ENCODE data around the gene LRIG3.
"Not testable (repeated sequence)": the region's sequence is repeated elsewhere in the genome, so short reads cannot be mapped to it uniquely, and the experiment has no call there.

DNA sequence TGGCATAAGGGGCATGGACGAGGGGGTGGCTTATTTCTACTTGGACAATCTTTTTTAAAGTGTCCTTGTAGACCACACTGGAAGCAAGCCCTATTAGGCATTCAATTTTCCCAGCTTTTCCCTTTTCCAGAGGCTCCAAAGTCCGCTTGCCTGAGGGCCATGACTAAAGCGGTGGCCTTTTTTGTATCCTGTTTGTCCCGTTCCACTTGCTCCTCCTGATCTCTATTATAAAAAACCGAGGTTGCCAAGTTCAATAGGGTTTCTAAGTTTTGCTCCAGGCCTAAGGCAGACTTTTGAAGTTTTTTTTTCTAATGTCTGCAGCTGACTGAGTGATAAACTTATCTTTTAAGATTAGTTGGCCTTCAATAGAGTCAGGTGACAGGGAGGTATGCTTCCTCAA is 64.7 kb downstream of the LRIG3 start:
- TF ChIP-seq POLR2A, CEBPB (IDR thresholded peaks at IDR 0.05; ENCODE audit: low read depth, low read length): not testable (repeated sequence)
- TF ChIP-seq, protein P1, sequence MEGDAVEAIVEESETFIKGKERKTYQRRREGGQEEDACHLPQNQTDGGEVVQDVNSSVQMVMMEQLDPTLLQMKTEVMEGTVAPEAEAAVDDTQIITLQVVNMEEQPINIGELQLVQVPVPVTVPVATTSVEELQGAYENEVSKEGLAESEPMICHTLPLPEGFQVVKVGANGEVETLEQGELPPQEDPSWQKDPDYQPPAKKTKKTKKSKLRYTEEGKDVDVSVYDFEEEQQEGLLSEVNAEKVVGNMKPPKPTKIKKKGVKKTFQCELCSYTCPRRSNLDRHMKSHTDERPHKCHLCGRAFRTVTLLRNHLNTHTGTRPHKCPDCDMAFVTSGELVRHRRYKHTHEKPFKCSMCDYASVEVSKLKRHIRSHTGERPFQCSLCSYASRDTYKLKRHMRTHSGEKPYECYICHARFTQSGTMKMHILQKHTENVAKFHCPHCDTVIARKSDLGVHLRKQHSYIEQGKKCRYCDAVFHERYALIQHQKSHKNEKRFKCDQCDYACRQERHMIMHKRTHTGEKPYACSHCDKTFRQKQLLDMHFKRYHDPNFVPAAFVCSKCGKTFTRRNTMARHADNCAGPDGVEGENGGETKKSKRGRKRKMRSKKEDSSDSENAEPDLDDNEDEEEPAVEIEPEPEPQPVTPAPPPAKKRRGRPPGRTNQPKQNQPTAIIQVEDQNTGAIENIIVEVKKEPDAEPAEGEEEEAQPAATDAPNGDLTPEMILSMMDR (conservative IDR thresholded peaks at IDR 0.05; ENCODE audit: low read depth, low read length), result not testable (repeated sequence)
- TF ChIP-seq, protein P2, sequence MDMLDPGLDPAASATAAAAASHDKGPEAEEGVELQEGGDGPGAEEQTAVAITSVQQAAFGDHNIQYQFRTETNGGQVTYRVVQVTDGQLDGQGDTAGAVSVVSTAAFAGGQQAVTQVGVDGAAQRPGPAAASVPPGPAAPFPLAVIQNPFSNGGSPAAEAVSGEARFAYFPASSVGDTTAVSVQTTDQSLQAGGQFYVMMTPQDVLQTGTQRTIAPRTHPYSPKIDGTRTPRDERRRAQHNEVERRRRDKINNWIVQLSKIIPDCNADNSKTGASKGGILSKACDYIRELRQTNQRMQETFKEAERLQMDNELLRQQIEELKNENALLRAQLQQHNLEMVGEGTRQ (IDR thresholded peaks at IDR 0.05; ENCODE audit: low read depth, low read length), result not testable (repeated sequence)
